ENCODE data around the gene GNPDA1.

DNA sequence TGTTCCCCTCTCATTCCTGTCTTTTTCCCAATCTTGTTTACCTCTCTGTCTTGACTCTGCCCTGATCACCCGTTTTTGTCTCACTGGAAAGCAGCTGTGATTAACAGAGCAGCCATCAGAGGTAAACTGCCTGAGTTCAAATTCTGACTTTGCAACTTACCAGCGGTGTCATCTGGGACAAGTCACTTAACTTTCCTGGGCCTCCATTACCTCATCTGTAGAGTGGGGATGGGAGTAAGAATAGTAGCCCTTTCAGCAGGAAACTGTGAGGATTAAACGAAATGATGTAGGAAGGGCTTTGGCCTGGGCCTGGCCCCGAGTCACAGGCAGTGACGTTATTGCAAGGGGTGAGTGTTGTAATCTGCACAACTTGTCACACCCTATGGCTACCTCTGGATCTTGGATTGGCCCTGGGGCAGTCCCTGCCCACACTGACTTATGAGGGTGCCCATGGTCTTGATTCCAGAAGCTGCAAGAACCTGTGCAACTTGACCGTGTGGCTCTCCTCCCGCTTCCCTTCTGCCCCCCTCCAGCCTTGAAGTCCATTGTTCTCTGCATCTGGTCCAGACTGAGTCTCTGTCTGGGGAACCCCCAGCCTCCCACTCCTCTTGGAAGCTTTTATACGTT, 54.2 kb downstream of the GNPDA1 start:
- TF ChIP-seq, protein P1, sequence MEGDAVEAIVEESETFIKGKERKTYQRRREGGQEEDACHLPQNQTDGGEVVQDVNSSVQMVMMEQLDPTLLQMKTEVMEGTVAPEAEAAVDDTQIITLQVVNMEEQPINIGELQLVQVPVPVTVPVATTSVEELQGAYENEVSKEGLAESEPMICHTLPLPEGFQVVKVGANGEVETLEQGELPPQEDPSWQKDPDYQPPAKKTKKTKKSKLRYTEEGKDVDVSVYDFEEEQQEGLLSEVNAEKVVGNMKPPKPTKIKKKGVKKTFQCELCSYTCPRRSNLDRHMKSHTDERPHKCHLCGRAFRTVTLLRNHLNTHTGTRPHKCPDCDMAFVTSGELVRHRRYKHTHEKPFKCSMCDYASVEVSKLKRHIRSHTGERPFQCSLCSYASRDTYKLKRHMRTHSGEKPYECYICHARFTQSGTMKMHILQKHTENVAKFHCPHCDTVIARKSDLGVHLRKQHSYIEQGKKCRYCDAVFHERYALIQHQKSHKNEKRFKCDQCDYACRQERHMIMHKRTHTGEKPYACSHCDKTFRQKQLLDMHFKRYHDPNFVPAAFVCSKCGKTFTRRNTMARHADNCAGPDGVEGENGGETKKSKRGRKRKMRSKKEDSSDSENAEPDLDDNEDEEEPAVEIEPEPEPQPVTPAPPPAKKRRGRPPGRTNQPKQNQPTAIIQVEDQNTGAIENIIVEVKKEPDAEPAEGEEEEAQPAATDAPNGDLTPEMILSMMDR (IDR thresholded peaks at IDR 0.05; ENCODE audit: borderline replicate concordance, extremely low read depth, low read length, poor library complexity, severe bottlenecking): no peak
- no peak for TF ChIP-seq EZH2 (IDR thresholded peaks at IDR 0.05; ENCODE audit: borderline replicate concordance, low read depth, low read length, severe bottlenecking)

Data from DND-41 (cell line).